ENCODE measurements around the gene SLC4A4.
"Not testable (repeated sequence)": the region's sequence is repeated elsewhere in the genome, so short reads cannot be mapped to it uniquely, and the experiment has no call there.

Gene SLC4A4

GRCh38 chr4:71360844-71361243 is 22.0 kb downstream of the SLC4A4 start:
- no peak for DNase-seq

- no peak for DNase-seq
Measured at GRCh38 chr4:71361476-71361875, 22.7 kb downstream of the SLC4A4 start.

- no peak for DNase-seq
Measured at GRCh38 chr4:71366766-71367165, 27.9 kb downstream of the SLC4A4 start.

GRCh38 chr4:71367546-71367945 is 28.7 kb downstream of the SLC4A4 start:
- DNase-seq, result no peak

- DNase-seq, result no peak
Measured at GRCh38 chr4:71368906-71369305, 30.1 kb downstream of the SLC4A4 start.

- DNase-seq, result no peak
Measured at GRCh38 chr4:71369536-71369935, 30.7 kb downstream of the SLC4A4 start.

GRCh38 chr4:71375494-71375893 is 36.7 kb downstream of the SLC4A4 start:
- DNase-seq, result no peak

GRCh38 chr4:71377561-71377960 is 38.7 kb downstream of the SLC4A4 start:
- DNase-seq, result no peak

- DNase-seq, result no peak
Measured at GRCh38 chr4:71379126-71379525, 40.3 kb downstream of the SLC4A4 start.

GRCh38 chr4:71380788-71381187 is 42.0 kb downstream of the SLC4A4 start:
- no peak for DNase-seq

GRCh38 chr4:71382125-71382899 is 43.5 kb downstream of the SLC4A4 start:
- DNase-seq, result no peak

GRCh38 chr4:71382900-71383560 is 44.2 kb downstream of the SLC4A4 start:
- DNase-seq, result no peak

- DNase-seq, result no peak
Measured at GRCh38 chr4:71383984-71384383, 45.2 kb downstream of the SLC4A4 start.

GRCh38 chr4:71389149-71389827 is 50.5 kb downstream of the SLC4A4 start:
- DNase-seq, result no peak

- DNase-seq, result no peak
Measured at GRCh38 chr4:71392109-71392508, 53.3 kb downstream of the SLC4A4 start.

- DNase-seq, result no peak
Measured at GRCh38 chr4:71396382-71396781, 57.6 kb downstream of the SLC4A4 start.

- DNase-seq, result no peak
Measured at GRCh38 chr4:71400810-71401209, 62.0 kb downstream of the SLC4A4 start.

- DNase-seq, result no peak
Measured at GRCh38 chr4:71402616-71403015, 63.8 kb downstream of the SLC4A4 start.

GRCh38 chr4:71404049-71404448 is 65.2 kb downstream of the SLC4A4 start:
- no peak for DNase-seq

GRCh38 chr4:71405791-71406190 is 67.0 kb downstream of the SLC4A4 start:
- DNase-seq, result no peak

GRCh38 chr4:71406459-71406963 is 67.7 kb downstream of the SLC4A4 start:
- DNase-seq, result no peak

- DNase-seq, result not testable (repeated sequence)
Measured at GRCh38 chr4:71408961-71409360, 70.1 kb downstream of the SLC4A4 start.

GRCh38 chr4:71411981-71412380 is 73.2 kb downstream of the SLC4A4 start:
- DNase-seq, result no peak

GRCh38 chr4:71415491-71415890 is 76.7 kb downstream of the SLC4A4 start:
- no peak for DNase-seq

Measured in CD4-positive, alpha-beta T cell treated with Interleukin-21 for 1 hour (primary cell).